KG1 (cell line): ENCODE results near the gene TEX22.

ENCODE experiments used
- DNase-seq: peaks from one replicate; lab custom pipeline; 2025; lab: John Stamatoyannopoulos, UW

TEX22 gene

GRCh38 chr14:105456736-105457617 lies 58.6 kb downstream of the TEX22 start:
- DNase-seq: no peak

- DNase-seq: no peak
These were observed 59.7 kb downstream of the TEX22 start for GRCh38 chr14:105458010-105458409.

GRCh38 chr14:105458571-105458970 lies 60.2 kb downstream of the TEX22 start:
- DNase-seq: no peak

GRCh38 chr14:105460116-105460515 lies 61.8 kb downstream of the TEX22 start:
- DNase-seq: no peak

GRCh38 chr14:105460616-105461015 lies 62.3 kb downstream of the TEX22 start:
- DNase-seq: no peak

GRCh38 chr14:105461903-105462302 lies 63.6 kb downstream of the TEX22 start:
- no peak for DNase-seq
